Measurements from ENCODE around the gene ZNF423. TPM values are rescaled to one million over a fixed set of nuclear protein-coding genes. Genes with fewer than 3 reads are reported as not detected.

Gene ZNF423
- total RNA-seq, 1 donor from 2014 or later: 10.7 TPM

DNA sequence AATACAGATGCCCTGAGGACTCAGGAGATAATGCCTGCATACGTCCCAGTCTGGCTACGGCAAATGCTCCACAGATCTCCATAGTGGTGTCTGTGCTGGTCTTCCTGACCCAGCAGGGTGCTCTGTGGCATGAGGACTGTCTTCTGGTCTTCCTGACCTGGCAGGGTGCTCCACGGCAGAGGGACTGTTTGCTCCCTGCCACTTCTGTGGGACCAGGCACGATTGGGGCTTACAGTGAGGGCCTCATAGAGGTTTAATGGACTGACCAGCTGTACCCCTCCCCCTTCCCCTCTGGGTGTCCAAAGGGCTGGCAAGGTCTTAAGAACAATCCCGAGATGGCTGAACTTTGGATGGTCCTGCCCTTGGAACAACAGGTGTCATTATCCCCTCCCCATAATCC, 359.3 kb downstream of the ZNF423 start:
- TF ChIP-seq, protein P1, sequence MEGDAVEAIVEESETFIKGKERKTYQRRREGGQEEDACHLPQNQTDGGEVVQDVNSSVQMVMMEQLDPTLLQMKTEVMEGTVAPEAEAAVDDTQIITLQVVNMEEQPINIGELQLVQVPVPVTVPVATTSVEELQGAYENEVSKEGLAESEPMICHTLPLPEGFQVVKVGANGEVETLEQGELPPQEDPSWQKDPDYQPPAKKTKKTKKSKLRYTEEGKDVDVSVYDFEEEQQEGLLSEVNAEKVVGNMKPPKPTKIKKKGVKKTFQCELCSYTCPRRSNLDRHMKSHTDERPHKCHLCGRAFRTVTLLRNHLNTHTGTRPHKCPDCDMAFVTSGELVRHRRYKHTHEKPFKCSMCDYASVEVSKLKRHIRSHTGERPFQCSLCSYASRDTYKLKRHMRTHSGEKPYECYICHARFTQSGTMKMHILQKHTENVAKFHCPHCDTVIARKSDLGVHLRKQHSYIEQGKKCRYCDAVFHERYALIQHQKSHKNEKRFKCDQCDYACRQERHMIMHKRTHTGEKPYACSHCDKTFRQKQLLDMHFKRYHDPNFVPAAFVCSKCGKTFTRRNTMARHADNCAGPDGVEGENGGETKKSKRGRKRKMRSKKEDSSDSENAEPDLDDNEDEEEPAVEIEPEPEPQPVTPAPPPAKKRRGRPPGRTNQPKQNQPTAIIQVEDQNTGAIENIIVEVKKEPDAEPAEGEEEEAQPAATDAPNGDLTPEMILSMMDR (IDR thresholded peaks at IDR 0.05): no peak
- no peaks in the 10 kb centered on the region for H3K9me3 ChIP-seq
- DNase-seq: no peak
- no peaks in the 10 kb centered on the region for H3K36me3 ChIP-seq
- peaks cover 11% of the 10 kb centered on the region for H3K4me1 ChIP-seq
- intact Hi-C loops (cut with DNase I): no loop called here
- H3K27me3 ChIP-seq (ENCODE audit: low read depth): no peaks in the 10 kb centered on the region
- no peak overlapping the region for H3K27ac ChIP-seq
- ATAC-seq: no peak
- H3K4me3 ChIP-seq: no peak overlapping the region

DNA sequence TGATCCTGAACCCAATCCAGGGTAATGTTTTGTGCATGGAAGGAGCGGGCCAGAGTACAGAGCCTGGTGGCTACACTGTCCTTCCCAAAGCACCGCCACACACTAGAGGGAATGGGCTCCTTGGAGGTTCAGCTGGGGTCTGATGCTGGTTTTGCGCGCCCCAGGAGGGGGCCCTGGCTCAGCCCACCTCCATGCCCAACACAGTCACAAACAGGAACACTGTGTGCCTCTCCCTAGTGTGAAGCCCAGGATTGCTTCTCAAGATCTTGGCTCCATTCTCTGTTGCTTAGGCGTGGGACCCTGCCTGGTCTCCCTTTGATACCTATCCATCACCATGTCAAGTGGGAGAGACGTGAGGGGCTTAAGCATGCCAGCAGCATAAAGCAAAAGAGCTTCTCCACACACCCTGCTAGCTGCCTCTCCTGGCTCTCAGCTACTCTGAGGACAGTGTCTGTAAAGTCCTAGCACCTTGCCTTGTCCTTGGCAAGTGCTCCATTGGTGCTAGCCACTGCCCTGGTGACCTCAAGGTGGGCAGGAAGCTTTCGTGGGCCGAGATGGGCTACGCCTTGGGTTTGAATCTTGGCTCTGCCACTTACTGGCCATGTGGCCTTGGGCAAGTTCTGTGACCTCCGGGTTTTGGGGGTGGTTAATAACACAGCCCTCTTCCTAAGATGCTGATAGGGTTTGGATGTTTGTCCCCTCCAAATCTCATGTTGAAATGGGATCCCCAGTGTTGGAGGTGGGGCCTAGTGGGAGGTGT, 360.1 kb downstream of the ZNF423 start:
- peak; percentile 14 for DNase-seq

DNA sequence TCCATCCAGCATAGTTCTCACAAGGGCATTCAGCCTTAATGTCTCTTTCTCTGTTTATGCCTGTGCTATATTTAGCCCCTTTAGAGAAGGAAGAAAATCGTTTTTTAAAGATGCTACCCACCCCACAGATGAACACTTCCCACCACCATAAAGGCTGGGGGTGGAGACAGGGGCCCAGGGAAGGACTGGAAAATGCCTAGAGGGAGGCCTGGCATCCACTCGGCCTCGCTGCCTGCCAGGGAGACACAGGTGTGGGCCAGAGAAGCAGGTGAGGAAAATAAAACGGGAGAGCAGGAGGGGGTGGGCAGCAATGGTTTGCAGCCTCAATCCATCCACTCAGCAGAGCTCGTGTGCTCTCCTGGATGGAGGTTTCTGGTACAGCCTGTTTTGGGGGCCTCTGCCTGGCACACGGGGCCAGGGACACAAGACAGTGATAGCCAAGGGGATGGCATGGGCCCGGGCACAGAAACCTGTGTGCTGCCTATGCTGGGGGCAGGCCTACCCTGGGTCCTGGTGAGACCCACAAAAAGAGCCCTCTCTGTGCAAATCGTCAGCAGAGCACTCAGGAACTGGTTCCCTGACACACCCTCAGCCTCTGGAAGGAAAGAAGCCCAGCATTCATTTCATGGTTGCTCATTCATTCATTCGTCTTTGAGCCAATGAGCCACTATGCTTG, 360.9 kb downstream of the ZNF423 start:
- Histone ChIP-seq H3K4me1 (peaks cover 11% of the 10 kb centered on the region), H3K9me3 (no peaks in the 10 kb centered on the region), H3K27me3 (ENCODE audit: low read depth) (no peaks in the 10 kb centered on the region), H3K4me3 (no peak overlapping the region), H3K27ac (no peak overlapping the region), H3K36me3 (no peaks in the 10 kb centered on the region)
- TF ChIP-seq, protein P1 (IDR thresholded peaks at IDR 0.05): no peak
- DNase-seq: peak; percentile 39
- no peak for ATAC-seq
- intact Hi-C loops (cut with DNase I): no loop called here

More for the DNA sequence above, 360.1 kb downstream of the ZNF423 start:
- TF ChIP-seq, protein P1 (IDR thresholded peaks at IDR 0.05): no peak
- Histone ChIP-seq H3K4me3 (no peak overlapping the region), H3K27ac (no peak overlapping the region), H3K36me3 (no peaks in the 10 kb centered on the region), H3K27me3 (ENCODE audit: low read depth) (no peaks in the 10 kb centered on the region), H3K4me1 (peaks cover 11% of the 10 kb centered on the region), H3K9me3 (no peaks in the 10 kb centered on the region)
- ATAC-seq: no peak
- intact Hi-C loops (cut with DNase I): no loop called here

DNA sequence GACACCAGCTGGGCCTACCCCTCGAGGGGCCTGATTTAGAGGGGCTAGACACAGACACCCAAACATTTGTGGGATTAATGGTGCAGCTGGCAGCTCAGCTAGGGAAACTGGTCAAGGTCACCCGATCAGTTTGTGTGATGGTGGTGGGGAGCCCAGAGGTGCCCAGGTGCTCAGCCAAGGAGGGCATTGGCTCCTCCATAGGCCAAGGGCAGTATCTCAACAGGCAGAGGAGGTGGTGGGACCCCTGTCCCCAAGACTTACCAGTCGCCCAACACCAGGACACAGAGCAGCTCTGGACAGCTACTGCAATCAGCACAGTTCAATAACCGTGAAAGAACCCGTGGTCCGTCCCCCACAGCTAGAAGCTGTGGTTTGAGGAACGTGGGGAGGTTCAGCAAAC, 361.4 kb downstream of the ZNF423 start:
- TF ChIP-seq, protein P1 (IDR thresholded peaks at IDR 0.05): no peak
- H3K36me3 ChIP-seq: no peaks in the 10 kb centered on the region
- H3K27ac ChIP-seq: no peak overlapping the region
- DNase-seq: peak; percentile 17
- no peaks in the 10 kb centered on the region for H3K27me3 ChIP-seq (ENCODE audit: low read depth)
- ATAC-seq: no peak
- H3K9me3 ChIP-seq: no peaks in the 10 kb centered on the region
- intact Hi-C loops (cut with DNase I): no loop called here
- peaks cover 11% of the 10 kb centered on the region for H3K4me1 ChIP-seq
- no peak overlapping the region for H3K4me3 ChIP-seq

DNA sequence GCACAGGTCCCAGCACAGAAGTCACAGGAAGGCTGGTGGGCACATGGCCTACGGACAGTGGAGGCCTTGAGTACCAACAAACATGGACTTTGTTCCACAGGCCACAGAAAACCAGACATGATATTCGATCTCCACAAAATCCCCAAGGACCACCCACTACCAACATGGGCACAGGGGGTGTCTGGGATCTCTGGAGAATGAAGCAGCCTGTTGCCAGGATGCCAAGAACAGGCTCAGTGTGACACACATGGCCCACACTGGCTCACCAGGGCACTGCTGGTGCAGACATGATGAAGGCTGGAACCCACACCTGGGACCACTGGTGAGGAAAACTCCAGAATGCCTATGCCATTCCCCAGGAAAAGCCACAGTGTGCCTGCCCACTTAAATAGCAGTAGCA, 362.1 kb downstream of the ZNF423 start:
- TF ChIP-seq, protein P1 (IDR thresholded peaks at IDR 0.05): no peak

More for the DNA sequence above, 362.1 kb downstream of the ZNF423 start:
- intact Hi-C loops (cut with DNase I): no loop called here
- Histone ChIP-seq H3K27me3 (ENCODE audit: low read depth) (no peaks in the 10 kb centered on the region), H3K9me3 (no peaks in the 10 kb centered on the region), H3K4me1 (peaks cover 11% of the 10 kb centered on the region), H3K36me3 (no peaks in the 10 kb centered on the region), H3K27ac (no peak overlapping the region), H3K4me3 (no peak overlapping the region)
- DNase-seq (peak; percentile 17), ATAC-seq (no peak)
